GM15510 (cell line): ENCODE measurements around the gene ZNF746.

Experiments used
- POLR2A ChIP-seq: IDR thresholded peaks from 3 replicates; pipeline ENCODE4 v1.6.1; 2011; ENCODE audit warnings: borderline replicate concordance; ENCODE audit not compliant: insufficient read length; ENCODE audit errors: extremely low read depth

The ZNF746 gene

GRCh38 chr7:149495785-149496641 is 1.6 kb downstream of the ZNF746 start:
- TF ChIP-seq POLR2A, result no peak

- no peak for TF ChIP-seq POLR2A
These were observed 2.8 kb downstream of the ZNF746 start for GRCh38 chr7:149494738-149495368.

GRCh38 chr7:149493366-149493765 is 4.2 kb downstream of the ZNF746 start:
- no peak for TF ChIP-seq POLR2A

GRCh38 chr7:149490083-149490760 is 7.4 kb downstream of the ZNF746 start:
- TF ChIP-seq POLR2A, result no peak

GRCh38 chr7:149489391-149490024 is 8.1 kb downstream of the ZNF746 start:
- no peak for TF ChIP-seq POLR2A

GRCh38 chr7:149479568-149479967 is 18.0 kb downstream of the ZNF746 start:
- TF ChIP-seq POLR2A, result no peak

- no peak for TF ChIP-seq POLR2A
These were observed 18.9 kb downstream of the ZNF746 start for GRCh38 chr7:149478754-149479153.

- TF ChIP-seq POLR2A, result no peak
These were observed 19.8 kb downstream of the ZNF746 start for GRCh38 chr7:149477494-149478443.

GRCh38 chr7:149476791-149477190 is 20.8 kb downstream of the ZNF746 start:
- no peak for TF ChIP-seq POLR2A

GRCh38 chr7:149475121-149476045 is 22.2 kb downstream of the ZNF746 start:
- no peak for TF ChIP-seq POLR2A

- no peak for TF ChIP-seq POLR2A
These were observed 23.1 kb downstream of the ZNF746 start for GRCh38 chr7:149474309-149475120.

GRCh38 chr7:149473251-149473650 is 24.4 kb downstream of the ZNF746 start:
- TF ChIP-seq POLR2A, result no peak
